Epithelial cell of esophagus (primary cell): Measurements from ENCODE around the gene DHX36.

ENCODE experiments used
- DNase-seq: peaks from one replicate; pipeline ENCODE4 v3.0.0; 2010; ENCODE audit warnings: low read depth
- H3K4me3 ChIP-seq: 2 replicates; pipeline ENCODE4 v1.5.1; 2011; ENCODE audit warnings: mild to moderate bottlenecking, low read length, control low read depth
- CTCF ChIP-seq: IDR thresholded peaks from 2 replicates; pipeline ENCODE4 v1.5.1; 2011; ENCODE audit warnings: low read depth, mild to moderate bottlenecking, low read length, control low read depth, inconsistent platforms; ENCODE audit not compliant: insufficient read depth; ENCODE audit errors: missing control alignments

DHX36 gene

GRCh38 chr3:154252759-154253638 is 71.3 kb downstream of the DHX36 start:
- TF ChIP-seq CTCF: peak; percentile 97
- DNase-seq: peak; percentile 89
- no peak overlapping the region for H3K4me3 ChIP-seq

GRCh38 chr3:154251610-154252009 is 72.7 kb downstream of the DHX36 start:
- TF ChIP-seq CTCF: no peak
- no peak overlapping the region for H3K4me3 ChIP-seq
- no peak for DNase-seq

DNA sequence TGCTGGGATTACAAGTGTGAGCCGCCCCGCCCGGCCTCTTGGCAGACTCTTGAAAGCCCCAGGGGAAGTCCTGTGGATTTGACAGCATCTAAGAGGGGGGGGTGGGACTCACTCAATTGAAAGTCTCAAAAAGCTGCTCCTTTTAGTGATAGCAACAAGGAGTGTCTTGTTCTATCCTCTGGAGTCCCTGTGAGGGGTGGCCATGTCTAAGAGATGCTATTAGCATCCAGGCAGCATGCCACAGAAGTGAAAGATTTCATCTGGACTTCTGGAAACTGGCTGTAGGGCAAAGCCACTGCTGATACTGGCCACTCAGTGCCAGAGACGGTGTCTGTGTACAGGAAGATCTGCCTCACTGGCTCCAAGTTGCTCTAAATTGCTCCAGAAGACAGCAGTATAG is 74.0 kb downstream of the DHX36 start:
- DNase-seq: no peak
- H3K4me3 ChIP-seq: no peak overlapping the region
- no peak for TF ChIP-seq CTCF

- TF ChIP-seq CTCF: no peak
- H3K4me3 ChIP-seq: no peak overlapping the region
- no peak for DNase-seq
These were observed 76.4 kb downstream of the DHX36 start for GRCh38 chr3:154247806-154248415.

DNA sequence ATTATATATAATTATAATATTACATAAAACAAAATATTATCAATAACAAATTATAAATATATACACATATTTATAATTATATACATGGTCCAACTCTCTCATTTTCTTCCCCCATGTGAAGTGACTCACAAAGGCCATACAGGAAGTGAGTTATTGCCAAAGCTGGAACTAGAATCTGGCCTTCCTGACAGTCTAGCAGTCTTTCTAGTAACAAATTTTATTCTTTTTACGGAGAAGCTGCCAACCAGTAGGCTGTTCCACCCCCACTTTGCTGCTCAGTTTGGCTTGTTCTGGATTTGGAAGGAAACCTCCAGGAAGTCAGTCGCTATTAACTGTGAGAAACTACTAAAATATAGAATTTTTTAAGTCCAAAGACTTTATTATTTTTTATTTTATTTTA is 79.6 kb downstream of the DHX36 start:
- no peak overlapping the region for H3K4me3 ChIP-seq
- TF ChIP-seq CTCF: no peak
- DNase-seq: peak; percentile 56

DNA sequence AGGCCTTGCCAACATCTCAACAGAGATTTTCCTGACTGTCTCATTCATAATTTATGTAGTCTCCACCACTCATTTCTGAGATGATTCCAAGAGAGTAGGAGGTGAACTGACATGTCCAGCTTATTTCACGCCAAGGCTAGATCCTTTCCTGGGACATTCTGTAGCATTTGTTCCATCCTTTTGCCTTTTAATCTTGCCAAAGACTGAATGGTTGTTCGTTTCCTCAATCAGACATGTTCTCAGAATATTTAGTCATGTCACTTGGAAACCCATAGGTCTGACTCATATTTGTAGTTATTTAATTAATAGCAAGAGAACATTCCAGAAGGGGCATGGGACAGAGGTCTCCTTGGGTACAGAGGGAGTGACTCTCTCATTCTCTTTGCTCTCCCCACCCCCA is 80.9 kb downstream of the DHX36 start:
- peak; percentile 52 for DNase-seq
- H3K4me3 ChIP-seq: no peak overlapping the region
- no peak for TF ChIP-seq CTCF
